H1 (cell line): ENCODE results near the gene NXF3.

Source experiments
- CREB1 ChIP-seq: IDR thresholded peaks from 2 replicates; pipeline ENCODE4 v1.6.1; 2012; ENCODE audit warnings: inconsistent platforms
- POLR2A ChIP-seq, 2 experiments: IDR thresholded peaks; 1 replicate in 1 of 2; 2 replicates in 1 of 2; pipeline ENCODE4 v1.6.1; 2011; ENCODE audit warnings: low read depth in 2 of 2, low read length in 2 of 2, mild to moderate bottlenecking in 2 of 2; ENCODE audit errors: control extremely low read depth in 1 of 2
- POLR2AphosphoS5 ChIP-seq: IDR thresholded peaks from 2 replicates; pipeline ENCODE4 v1.6.1; 2011; ENCODE audit warnings: low read depth, low read length
- RFX5 ChIP-seq: IDR thresholded peaks from 2 replicates; pipeline ENCODE4 v1.6.1; 2011; ENCODE audit warnings: low read depth, low read length, improper control_type of control experiment, borderline replicate concordance
- SRF ChIP-seq: IDR thresholded peaks from 2 replicates; pipeline ENCODE4 v1.6.1; 2011; ENCODE audit warnings: mild to moderate bottlenecking, low read depth, low read length, moderate library complexity
- TF ChIP-seq, protein P1 (sequence below), 3 experiments: IDR thresholded peaks; 1 replicate in 2 of 3; 2 replicates in 1 of 3; pipeline versions ENCODE4 v1.5.1 to v1.6.1; 2011; ENCODE audit warnings: low read length in 3 of 3, mild to moderate bottlenecking in 3 of 3, inconsistent platforms in 2 of 3, low read depth in 1 of 3, moderate library complexity in 1 of 3; ENCODE audit not compliant: insufficient read depth in 1 of 3; ENCODE audit errors: control extremely low read depth in 1 of 3
- TF ChIP-seq, protein P2 (sequence below): IDR thresholded peaks from 2 replicates; pipeline ENCODE4 v1.6.1; 2011; ENCODE audit warnings: low read length, improper control_type of control experiment
- TF ChIP-seq, protein P3 (sequence below): IDR thresholded peaks from 2 replicates; pipeline ENCODE4 v1.6.1; 2012; ENCODE audit warnings: low read length, inconsistent platforms

DNA sequence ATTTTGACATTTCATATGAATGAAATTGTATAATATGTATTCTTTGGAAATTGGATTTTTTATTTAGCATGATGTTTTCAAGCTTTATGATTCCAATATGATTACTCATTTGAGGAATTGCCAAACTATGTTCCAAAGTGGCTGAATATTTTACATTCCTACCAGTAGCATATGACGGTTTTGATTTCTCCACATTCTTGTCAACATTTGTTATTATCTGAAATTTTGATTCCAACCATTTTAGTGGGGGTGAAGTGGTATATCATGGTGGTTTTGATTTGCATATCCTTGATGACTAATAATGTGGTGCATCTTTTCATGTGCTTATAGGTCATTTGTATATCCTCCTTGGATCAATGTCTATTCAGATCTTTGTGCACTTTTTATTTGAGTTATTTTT lies 26.3 kb downstream of the NXF3 start:
- TF ChIP-seq, protein P1, sequence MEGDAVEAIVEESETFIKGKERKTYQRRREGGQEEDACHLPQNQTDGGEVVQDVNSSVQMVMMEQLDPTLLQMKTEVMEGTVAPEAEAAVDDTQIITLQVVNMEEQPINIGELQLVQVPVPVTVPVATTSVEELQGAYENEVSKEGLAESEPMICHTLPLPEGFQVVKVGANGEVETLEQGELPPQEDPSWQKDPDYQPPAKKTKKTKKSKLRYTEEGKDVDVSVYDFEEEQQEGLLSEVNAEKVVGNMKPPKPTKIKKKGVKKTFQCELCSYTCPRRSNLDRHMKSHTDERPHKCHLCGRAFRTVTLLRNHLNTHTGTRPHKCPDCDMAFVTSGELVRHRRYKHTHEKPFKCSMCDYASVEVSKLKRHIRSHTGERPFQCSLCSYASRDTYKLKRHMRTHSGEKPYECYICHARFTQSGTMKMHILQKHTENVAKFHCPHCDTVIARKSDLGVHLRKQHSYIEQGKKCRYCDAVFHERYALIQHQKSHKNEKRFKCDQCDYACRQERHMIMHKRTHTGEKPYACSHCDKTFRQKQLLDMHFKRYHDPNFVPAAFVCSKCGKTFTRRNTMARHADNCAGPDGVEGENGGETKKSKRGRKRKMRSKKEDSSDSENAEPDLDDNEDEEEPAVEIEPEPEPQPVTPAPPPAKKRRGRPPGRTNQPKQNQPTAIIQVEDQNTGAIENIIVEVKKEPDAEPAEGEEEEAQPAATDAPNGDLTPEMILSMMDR (IDR thresholded peaks at IDR 0.05; ENCODE audit: control extremely low read depth in 1 of 3, insufficient read depth in 1 of 3, low read depth in 1 of 3, low read length in 3 of 3), result no peak
- TF ChIP-seq POLR2AphosphoS5, result no peak
- no peak for TF ChIP-seq POLR2A (IDR thresholded peaks at IDR 0.05; ENCODE audit: control extremely low read depth in 1 of 2, low read depth in 2 of 2, low read length in 2 of 2)
- TF ChIP-seq CREB1, result no peak
- TF ChIP-seq SRF, result no peak
- no peak for TF ChIP-seq RFX5
- TF ChIP-seq, protein P2, sequence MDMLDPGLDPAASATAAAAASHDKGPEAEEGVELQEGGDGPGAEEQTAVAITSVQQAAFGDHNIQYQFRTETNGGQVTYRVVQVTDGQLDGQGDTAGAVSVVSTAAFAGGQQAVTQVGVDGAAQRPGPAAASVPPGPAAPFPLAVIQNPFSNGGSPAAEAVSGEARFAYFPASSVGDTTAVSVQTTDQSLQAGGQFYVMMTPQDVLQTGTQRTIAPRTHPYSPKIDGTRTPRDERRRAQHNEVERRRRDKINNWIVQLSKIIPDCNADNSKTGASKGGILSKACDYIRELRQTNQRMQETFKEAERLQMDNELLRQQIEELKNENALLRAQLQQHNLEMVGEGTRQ, result no peak
- TF ChIP-seq, protein P3, sequence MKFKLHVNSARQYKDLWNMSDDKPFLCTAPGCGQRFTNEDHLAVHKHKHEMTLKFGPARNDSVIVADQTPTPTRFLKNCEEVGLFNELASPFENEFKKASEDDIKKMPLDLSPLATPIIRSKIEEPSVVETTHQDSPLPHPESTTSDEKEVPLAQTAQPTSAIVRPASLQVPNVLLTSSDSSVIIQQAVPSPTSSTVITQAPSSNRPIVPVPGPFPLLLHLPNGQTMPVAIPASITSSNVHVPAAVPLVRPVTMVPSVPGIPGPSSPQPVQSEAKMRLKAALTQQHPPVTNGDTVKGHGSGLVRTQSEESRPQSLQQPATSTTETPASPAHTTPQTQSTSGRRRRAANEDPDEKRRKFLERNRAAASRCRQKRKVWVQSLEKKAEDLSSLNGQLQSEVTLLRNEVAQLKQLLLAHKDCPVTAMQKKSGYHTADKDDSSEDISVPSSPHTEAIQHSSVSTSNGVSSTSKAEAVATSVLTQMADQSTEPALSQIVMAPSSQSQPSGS, result no peak
